Stimulated activated CD4-positive, alpha-beta T cell treated with anti-CD3 and anti-CD28 coated beads, Interleukin-2, amount 100 ng/mL, for 48 hours (primary cell): ENCODE data around the gene ZNF844.
A peak's percentile ranks its signal among the peaks of the same experiment; 100 is the strongest.
"Not testable (repeated sequence)": the region's sequence is repeated elsewhere in the genome, so short reads cannot be mapped to it uniquely, and the experiment has no call there.

ENCODE experiments used
- DNase-seq, 2 donors: peaks; one replicate each; pipeline ENCODE4 v3.0.0-alpha.2; 2020

ZNF844 gene

DNA sequence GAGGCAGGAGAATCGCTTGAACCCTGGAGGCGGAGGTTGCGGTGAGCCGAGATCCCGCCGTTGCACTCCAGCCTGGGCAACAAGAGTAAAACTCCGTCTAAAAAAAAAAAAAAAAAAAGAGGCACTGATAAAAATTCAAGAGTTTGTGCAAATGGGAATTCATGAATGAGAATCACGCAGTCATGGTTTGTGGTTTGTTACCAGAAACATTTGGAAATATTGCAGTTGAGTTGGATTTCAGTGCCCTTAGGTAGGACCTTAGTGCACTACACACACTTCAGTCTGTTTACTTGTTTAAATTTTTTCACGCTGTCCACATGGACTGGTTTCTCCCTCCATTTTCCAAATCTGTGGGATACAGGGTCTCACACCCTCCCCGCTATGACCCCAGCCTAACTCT, 28.4 kb downstream of the ZNF844 start:
- no peak for DNase-seq

DNA sequence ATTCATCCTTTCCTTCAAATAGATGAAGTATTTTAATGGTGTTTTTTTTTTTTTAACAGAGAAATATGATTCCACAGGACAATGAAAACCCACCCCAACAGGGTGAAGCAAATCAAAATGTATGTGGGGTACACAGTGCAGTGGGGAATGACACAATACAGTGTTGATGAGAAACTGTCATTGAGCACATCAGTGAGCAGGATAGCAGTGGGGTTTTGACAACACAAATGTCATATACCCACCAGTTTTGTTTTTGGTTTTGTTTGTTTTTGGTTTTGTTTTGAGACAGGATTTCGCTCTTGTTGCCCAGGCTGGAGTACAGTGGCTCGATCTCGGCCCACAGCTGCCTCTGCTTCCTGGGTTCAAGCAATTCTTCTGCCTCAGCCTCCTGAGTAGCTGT, 29.2 kb downstream of the ZNF844 start:
- no peak for DNase-seq

DNA sequence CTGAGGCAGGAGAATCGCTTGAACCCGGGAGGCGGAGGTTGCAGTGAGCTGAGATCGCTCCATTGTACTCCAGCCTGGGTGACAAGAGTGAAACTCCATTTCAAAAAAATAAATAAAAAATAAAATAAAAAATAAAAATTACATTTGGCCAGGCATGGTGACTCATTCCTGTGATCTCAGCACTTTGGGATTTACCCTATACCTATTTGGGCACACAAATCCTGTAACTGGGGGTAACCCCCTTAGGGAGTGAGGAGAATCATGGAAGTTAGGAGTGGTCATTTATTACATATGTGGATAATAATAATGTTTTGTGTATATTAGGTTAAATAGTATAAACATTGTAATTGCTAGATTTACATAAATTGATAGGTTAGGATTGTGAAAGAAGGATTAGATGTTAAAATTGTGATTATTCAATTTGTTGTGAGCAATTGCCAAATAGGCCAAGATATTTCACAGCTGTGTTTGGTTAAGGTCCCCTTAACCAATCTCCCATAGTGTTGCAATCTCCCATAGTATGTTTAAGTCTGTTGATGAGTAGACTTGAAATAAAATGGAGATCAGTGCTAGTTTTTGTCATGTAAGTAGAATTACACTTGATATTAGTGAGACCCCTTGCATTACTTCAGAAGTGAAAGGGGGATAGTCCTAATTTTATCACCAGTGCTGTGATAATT, 30.7 kb downstream of the ZNF844 start:
- no peak for DNase-seq

DNA sequence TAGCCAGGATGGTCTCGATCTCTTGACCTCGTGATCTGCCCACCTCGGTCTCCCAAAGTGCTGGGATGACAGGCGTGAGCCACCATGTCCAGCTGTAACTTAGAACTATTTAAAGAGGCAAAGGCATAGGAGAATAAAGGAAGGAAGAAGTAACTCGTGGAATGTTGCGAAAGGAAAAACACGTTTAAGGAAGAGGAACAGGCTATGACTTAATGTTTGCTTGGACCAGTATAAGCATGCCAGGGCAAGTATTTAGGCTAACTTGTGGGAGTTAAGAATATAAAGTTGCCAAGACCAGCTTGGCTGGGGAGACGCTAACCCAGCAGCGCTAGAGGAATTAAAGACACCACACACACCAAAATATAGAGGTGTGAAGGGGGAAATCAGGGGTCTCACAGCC, 33.5 kb downstream of the ZNF844 start:
- no peak for DNase-seq

DNA sequence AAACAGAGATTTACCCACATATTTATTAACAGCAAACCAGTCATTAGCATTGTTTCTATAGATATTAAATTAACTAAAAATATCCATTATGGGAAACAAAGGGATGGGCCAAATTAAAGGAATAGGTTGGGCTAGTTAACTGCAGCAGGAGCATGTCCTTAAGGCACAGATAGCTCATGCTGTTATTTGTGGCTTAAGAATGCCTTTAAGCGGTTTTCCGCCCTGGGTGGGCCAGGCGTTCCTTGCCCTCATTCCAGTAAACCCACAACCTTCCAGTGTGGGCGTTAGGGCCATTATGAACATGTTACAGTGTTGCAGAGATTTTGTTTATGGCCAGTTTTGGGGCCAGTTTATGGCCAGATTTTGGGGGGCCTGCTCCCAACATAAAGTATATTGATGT, 39.4 kb downstream of the ZNF844 start:
- DNase-seq: not testable (repeated sequence)

DNA sequence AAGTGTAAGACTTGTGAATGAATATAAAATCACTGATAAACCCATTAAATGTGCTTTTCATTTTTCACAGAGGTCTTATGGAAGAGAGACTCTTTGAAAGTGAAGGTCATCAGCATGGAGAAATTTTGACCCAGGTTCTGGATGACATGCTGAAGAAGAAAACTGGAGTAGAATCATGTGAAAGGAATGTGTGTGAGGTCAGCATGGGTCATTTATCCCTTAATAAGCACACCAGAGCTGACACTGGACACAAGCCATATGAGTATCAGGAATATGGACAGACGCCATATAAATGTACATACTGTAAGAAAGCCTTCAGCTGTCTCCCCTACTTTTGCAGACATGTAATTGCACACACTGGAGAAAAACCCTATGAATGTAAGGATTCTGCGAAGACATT, 46.6 kb downstream of the ZNF844 start:
- no peak for DNase-seq

DNA sequence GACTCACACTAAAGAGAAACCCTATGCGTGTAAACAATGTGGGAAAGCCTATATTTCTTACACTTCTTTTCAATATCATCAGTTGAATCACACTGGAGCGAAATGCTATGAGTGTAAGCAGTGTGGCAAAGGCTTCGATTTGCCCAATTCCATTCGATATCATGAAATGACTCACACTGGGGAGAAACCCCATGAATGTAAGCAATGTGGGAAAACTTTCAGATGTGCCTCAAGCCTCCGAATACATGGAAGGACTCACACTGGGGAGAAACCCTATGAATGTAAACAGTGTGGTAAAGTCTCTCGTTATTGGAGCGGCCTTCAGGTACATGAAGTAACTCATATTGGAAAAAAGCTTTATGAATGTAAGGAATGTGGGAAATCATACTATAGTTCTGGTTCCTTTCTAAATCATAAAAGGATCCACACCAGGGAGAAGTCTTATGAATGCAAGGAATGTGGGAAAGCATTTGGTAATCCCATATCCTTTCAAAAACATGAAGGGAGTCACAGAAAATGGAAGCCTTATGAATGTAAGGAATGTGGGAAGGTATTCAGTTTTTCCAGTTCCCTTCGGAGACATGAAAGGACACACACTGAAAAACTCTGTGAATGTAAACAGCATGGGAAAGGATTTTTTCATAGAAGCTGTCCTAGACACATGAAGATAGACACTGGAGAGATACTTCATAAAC, 47.6 kb downstream of the ZNF844 start:
- no peak for DNase-seq

DNA sequence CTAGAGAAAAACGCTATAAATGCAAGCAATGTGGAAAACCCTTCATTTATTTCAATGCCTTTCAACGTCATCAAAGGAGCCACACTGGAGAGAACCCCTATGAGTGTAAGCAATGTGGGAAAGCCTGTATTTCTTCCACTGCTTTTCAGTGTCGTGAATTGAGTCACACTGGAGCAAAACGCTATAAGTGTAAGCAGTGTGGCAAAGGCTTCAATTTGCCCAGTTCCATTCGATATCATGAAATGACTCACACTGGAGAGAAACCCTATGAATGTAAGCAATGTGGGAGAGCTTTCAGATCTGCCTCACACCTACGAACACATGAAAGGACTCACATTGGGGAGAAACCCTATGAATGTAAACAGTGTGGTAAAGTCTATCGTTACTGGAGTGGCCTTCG, 48.2 kb downstream of the ZNF844 start:
- DNase-seq: peak in 1 of 2 donors; percentile 7

DNA sequence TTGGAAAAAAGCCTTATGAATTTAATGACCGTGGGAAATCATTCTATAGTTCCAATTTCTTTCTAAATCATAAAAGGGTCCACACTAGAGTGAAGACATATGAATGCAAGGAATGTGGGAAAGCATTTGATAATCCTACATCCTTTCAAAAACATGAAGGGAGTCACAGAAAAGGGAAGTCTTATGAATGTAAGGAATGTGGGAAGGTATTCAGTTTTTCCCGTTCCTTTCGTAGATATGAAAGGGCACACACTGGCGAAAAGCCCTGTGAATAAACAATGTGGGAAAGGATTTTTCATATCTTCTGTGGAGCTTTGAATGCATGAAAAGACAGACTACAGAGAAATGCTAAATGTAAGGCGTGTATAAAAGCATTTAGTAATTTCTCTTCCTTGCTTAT, 48.6 kb downstream of the ZNF844 start:
- no peak for DNase-seq

DNA sequence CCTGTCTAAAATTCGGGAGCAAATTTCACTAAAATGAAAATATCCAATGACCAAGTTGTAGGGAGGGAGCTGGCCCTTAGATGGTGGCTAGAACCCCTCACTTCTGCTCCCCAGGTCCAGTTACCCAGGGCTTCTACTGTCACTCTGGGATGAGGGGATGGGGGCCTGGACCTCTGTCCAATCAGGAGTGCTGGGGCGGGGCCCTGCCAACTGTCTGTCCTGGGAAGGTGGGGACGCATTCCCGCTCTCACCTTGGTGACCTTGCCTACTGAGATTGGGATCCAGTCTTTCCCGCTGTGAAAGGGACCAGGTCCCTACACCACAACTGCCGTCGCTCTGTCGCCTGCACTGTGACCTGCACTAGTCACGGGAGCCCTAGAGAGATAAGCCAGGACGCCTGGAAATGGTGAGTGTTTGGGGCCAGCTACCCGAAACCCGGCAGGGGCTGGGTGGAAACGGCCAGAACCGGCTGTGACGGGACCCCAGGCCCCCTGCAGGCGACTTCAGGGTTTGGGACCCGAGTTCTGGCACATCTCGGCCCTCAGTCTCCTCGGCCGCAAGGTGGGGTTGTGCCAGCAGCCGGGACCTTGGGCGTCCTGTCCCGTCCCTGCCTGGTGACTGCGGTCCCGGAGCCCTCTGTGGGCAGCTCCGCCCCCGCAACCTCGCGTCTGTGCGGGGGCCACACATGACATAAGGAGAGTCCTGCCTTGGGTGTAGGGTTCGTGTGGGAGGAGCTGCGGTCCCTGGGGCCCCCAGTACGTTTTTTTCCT, 52.9 kb downstream of the ZNF844 start:
- no peak for DNase-seq

DNA sequence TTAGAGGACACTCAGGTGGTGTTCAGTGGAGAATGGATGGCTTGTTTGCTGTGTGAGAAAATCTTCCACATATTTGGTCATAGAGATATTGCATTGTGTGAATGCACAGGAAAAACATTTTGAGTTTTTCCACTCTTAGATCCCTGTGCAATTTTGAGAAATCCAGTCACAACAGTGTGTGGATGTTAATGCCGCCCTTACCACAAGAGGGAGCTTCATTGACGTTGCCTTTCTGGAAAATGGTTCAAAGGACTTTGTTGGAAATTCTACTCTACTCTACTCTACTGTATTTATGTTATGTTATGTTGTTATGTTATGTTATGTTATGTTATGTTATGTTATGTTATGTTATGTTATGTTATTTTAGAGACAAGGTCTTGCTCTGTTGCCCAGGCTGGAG, 62.2 kb downstream of the ZNF844 start:
- DNase-seq: peak in 1 of 2 donors; percentile 19
